GM21619 (cell line): ENCODE measurements around the gene INTS4.
"Not testable (repeated sequence)": the region's sequence is repeated elsewhere in the genome, so short reads cannot be mapped to it uniquely, and the experiment has no call there.

Source experiments
- ATAC-seq: cut with Tn5 transposase; IDR thresholded peaks from one replicate; pipeline ENCODE4 v1.9.1; 2021; ENCODE audit not compliant: unreplicated experiment

Gene INTS4

DNA sequence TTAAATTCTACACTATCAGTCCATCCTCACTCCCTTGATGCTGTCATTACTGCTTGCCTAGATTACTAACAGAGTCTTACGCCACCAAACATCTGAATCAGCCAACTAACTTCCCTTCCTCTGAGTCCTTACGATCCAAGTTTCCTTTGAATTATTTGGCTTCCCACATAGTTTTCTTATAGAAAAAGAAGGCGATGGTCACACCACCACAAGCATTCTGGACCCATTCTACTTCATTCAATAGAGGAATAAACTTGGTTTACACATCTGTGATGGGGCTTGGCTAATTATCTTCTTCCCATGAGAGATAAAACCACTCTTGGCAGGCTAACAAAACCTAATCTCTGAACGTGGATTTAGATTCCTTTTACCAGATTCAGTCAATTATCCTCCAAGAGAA lies 35.0 kb downstream of the INTS4 start:
- no peak for ATAC-seq

DNA sequence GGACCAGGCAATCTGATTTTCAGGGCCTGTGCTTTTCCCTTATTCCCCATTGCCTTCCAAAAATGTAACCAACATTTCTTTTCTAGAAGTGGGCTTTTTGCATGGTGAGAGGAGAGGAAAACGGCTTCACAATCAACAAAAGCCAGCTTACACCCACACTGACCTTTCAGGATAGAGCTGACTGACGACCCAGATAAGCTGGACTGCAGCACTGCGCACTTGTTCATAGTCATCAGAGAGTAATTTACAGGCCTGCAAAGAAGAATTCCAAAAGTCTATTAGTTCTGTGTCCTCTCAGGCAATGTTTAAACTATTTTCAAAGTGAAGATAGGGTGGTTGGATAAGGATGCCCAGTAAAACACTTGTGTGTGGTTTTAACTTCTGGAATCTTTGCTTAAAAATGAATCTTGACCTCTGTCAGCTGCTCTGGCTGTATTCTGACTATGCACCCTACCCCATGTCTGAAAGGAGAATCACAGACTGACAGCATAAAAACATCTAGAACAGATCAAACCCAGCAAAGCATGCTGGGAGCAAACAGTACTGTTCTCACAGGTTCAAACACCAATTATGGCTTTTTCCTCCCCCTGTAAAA lies 35.8 kb downstream of the INTS4 start:
- not testable (repeated sequence) for ATAC-seq

DNA sequence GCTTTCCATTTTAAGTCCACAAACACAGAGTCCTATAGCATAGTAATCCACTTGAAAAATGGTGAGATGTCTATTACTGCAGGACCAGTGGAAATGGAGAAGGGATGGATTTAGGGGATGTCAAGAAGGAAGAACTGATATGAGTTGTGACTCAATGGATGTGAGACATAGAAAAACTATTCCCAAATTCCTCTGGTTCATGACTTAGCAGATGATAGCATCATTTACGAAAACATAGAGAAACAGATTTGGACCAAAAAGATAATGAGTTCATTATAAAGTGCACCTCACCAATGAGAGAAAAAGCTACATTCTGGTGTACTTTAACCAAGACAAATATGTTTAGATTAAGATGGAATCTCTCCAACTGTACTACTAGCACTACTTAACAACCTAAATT lies 51.2 kb downstream of the INTS4 start:
- not testable (repeated sequence) for ATAC-seq

- ATAC-seq, result not testable (repeated sequence)
Measured at GRCh38 chr11:77942465-77942864, 52.0 kb downstream of the INTS4 start.

- ATAC-seq, result not testable (repeated sequence)
Measured at GRCh38 chr11:77933596-77933995, 60.9 kb downstream of the INTS4 start.

DNA sequence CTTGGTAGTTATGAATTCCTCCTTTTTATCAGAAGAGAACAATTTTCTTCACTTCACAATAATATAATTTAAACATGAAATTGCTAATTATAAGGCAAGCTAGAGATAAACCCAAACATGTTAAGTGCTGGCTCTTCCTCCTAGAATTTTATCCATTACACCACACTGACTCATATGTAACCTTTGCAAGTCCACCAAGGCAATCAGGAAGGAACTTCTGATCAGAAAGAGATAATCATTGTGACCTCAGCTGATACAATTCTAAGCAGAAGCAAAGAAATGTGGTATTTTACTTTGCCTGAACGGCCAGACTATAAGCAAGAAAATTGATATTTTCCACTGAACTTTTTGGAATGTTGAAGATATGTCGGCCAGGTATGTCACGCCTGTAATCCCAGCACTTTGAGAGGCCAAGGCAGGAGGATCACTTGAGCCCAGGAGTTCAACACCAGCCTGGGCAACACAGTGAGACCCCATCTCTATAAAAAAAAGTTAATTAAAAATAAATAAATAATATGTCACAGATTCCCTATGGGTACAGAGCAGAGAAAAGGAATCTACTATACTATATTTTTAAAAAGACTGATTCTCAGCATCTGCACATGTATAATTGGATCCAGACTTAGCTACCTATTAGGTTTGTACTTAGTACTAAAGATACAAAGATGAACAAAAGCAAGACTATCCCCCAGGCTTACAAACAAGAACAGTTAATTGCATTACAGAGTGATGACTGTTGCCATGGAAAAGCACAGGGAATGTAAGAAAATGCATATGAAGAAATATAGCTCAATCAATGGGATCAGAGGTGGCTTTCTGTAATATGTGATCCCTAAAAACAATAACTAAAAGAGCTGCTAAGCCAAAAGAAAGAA lies 63.9 kb downstream of the INTS4 start:
- ATAC-seq, result not testable (repeated sequence)

DNA sequence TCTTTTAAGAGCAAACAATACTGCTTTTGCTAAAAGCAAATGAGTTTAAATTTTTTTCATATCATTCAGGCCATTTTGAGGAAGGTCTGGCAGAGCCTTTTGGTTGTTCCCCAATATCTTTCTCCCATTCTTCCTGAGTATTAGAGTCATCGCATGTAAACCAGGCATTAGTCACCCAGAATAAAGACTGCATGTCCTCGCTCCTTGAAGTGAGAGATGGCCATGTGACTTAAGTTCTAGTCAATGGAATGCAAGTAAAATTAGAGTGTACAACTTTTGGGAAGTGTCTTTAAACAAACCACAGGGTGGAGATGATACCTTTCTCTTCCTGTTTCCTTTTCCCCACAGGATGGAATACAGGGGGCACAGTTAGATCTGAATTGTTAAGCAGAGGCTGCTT lies 76.8 kb downstream of the INTS4 start:
- ATAC-seq, result not testable (repeated sequence)

GRCh38 chr11:77914307-77914791 lies 80.1 kb downstream of the INTS4 start:
- not testable (repeated sequence) for ATAC-seq

GRCh38 chr11:77913608-77914306 lies 80.7 kb downstream of the INTS4 start:
- not testable (repeated sequence) for ATAC-seq

DNA sequence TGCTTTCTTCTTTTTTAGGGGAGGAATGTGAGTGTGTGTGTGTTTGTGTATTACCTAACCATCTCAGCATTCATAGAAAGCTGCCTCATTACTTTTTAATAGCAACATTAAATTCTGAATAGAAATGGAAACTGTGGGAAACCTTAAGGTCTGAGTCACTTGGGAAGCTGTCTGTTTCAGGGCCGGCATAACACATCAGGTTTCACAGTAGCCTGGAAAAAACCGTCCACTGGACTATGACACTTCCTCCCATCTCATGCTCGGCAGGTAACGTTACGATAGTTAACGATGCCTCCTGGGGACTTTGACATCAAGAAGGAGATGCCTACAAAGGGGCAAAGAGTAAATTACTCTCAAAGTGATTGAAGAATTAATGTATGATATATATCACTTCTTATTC lies 83.6 kb downstream of the INTS4 start:
- not testable (repeated sequence) for ATAC-seq

- no peak for ATAC-seq
Measured at GRCh38 chr11:77909277-77909676, 85.2 kb downstream of the INTS4 start.

DNA sequence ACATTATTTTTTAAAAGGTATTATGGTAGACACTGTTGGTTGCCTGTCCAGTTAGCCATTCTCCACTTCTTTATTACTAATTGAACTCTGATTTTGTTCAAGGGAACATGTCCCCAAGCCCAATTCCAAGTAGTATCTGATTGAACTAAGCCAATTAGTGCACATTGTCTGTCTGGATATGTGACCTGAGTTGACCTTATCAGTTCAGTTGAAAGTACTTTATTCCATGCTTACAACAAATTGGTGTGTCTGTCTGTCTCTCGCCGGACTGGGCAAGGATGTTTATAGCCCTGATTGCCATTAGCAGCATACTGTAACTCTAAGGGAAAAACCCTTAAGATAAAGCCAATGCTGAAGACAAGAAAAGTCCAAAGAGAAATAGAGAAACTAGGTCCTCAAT lies 85.6 kb downstream of the INTS4 start:
- no peak for ATAC-seq

GRCh38 chr11:77894949-77895348 lies 99.5 kb downstream of the INTS4 start:
- not testable (repeated sequence) for ATAC-seq

DNA sequence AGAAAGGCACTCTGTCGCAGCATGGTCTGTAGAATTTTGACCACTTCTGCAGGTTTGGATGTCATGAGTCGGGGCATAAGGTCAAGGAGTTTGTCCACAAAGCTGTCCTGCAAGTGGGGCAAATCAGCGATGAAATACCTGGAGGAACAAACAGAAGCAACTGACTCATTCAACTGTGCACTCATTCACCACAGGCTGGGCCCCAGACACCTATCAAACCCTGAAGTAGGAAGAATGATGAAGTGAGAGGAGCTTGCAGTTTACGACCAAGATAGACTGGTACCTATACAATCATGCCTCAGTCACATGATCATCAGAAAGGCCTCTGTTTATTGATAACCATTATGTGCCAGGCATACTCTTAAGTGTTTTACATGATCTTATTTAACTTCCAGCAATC lies 102.8 kb downstream of the INTS4 start:
- not testable (repeated sequence) for ATAC-seq

- ATAC-seq, result not testable (repeated sequence)
Measured at GRCh38 chr11:77891256-77891655, 103.2 kb downstream of the INTS4 start.

DNA sequence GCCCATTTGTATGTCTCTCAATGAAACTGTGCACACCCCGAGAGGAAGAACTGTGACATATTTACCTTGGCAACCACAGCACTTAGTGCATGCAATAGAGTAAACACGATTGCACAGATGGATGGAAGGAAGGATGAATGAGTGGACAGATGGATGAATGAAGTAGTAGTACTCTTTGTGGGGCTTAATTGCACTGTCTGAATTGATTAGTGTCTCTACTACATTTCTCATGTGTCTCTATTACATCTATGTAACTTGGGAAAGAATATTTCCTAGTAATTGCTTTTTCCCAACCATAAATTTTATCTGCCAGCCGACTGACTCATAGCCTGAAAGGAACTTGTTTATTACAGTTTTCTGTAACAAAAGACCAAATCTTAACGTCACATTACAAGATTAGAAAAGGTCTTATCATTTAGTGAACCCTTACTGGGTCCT lies 103.8 kb downstream of the INTS4 start:
- ATAC-seq, result not testable (repeated sequence)

GRCh38 chr11:77890100-77890614 lies 104.3 kb downstream of the INTS4 start:
- ATAC-seq, result not testable (repeated sequence)

DNA sequence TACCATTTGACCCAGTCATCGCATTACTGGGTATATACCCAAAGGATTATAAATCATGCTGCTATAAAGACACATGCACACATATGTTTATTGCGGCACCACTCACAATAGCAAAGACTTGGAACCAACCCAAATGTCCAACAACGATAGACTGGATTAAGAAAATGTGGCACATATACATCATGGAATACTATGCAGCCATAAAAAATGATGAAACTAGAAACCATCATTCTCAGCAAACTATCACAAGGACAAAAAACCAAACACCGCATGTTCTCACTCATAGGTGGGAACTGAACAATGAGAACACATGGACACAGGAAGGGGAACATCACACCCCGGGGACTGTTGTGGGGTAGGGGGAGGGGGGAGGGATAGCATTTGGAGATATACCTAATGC lies 105.4 kb downstream of the INTS4 start:
- ATAC-seq, result not testable (repeated sequence)

DNA sequence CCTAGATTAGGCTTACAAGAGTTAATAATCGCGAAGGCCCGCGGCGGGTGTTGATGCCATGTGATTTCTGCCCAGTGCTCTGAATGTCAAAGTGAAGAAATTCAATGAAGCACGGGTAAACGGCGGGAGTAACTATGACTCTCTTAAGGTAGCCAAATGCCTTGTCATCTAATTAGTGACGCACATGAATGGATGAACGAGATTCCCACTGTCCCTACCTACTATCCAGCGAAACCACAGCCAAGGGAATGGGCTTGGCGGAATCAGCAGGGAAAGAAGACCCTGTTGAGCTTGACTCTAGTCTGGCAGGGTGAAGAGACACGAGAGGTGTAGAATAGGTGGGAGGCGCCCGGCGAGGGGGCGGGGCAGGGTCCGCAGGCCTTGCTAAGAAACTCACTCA lies 108.1 kb downstream of the INTS4 start:
- no peak for ATAC-seq

DNA sequence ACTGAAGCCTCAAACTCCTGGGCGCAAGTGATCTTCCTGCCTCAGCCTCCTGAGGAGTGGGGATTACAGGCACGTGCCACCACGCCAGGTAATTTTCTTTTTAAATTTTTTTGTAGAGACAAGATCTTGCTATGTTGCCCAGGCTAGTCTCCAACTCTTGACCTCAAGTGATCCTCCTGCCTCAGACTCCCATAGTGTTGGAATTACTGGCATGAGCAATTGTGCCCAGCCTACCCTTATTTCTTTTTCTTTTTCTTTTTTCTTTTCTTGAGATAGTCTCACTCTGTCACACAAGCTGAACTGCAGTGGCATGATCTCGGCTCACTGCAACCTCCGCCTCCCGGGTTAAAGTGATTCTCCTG lies 109.7 kb downstream of the INTS4 start:
- no peak for ATAC-seq

DNA sequence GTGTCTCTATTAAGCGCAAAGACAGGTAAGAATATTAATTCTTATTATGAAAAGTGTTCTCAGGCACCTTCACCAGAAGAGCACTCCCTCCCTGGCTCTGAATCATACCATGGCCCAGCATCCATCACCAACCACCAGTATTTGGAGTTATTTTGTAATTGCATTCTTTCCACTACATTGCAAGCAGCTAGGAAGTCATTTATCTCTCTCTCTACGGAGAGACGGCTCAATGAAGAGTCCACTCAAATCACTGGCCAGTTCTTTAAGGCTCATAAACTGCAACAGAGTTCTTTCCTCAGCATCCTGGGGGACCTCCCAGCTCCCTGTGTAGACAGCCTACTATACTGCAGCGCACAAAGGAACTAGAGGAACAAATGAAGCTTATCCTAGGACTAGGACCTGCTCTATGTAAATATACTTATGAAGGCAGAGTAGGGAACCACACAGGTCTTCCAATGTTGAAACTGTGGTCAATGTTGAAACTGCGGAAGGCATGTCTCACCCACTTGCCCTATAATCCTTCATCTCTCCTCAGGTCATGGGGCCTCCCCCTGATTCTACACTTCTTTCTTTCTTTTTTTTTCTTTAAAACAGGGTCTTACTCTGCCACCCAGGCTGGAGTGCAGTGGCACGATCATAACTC lies 110.2 kb downstream of the INTS4 start:
- no peak for ATAC-seq
